HL-60 (cell line): ENCODE results near the gene ROBO4.

ENCODE experiments used
- DNase-seq, 2 experiments: peaks; one replicate each; pipeline ENCODE4 v3.0.0-alpha.2; 2010 to 2020; ENCODE audit warnings: low read depth in 1 of 2, low spot score in 1 of 2
- H3K27ac ChIP-seq: fragments of 250-450 bp; sonication (Bioruptor Pico); replicated peaks from 2 replicates; pipeline ENCODE4 v1.5.1; 2020; ENCODE audit warnings: mild to moderate bottlenecking, moderate library complexity
- H3K27me3 ChIP-seq: fragments of 250-450 bp; sonication (Bioruptor Pico); 2 replicates; pipeline ENCODE4 v1.5.1; 2021; ENCODE audit warnings: mild to moderate bottlenecking, moderate library complexity; ENCODE audit not compliant: insufficient read depth, poor library complexity, severe bottlenecking
- H3K4me3 ChIP-seq: replicated peaks from 2 replicates; pipeline ENCODE4 v1.5.1; 2011; ENCODE audit warnings: mild to moderate bottlenecking, control low read depth, low read length; ENCODE audit not compliant: insufficient read depth
- CTCF ChIP-seq: IDR thresholded peaks from one replicate; pipeline ENCODE4 v1.5.1; 2011; ENCODE audit warnings: low read length, control low read depth, inconsistent platforms; ENCODE audit not compliant: insufficient read depth
- GABPA ChIP-seq: IDR thresholded peaks from 2 replicates; pipeline ENCODE4 v1.6.1; 2012; ENCODE audit warnings: low read depth
- POLR2AphosphoS5 ChIP-seq: IDR thresholded peaks from 2 replicates; pipeline ENCODE4 v1.6.1; 2012; ENCODE audit warnings: low read depth
- REST ChIP-seq: IDR thresholded peaks from 2 replicates; pipeline ENCODE4 v1.6.1; 2012; ENCODE audit warnings: low read depth; ENCODE audit not compliant: insufficient replicate concordance
- SPI1 ChIP-seq: IDR thresholded peaks from 2 replicates; pipeline ENCODE4 v1.6.1; 2012; ENCODE audit warnings: low read depth, mild to moderate bottlenecking, borderline replicate concordance

Gene ROBO4

GRCh38 chr11:124922831-124923230 is 25.2 kb upstream of the ROBO4 start:
- no peak overlapping the region for H3K4me3 ChIP-seq
- TF ChIP-seq SPI1 (no peak), POLR2AphosphoS5 (no peak), REST (no peak), CTCF (no peak), GABPA (no peak)
- no peaks in the 10 kb centered on the region for H3K27me3 ChIP-seq
- H3K27ac ChIP-seq = no peak overlapping the region
- no peak for DNase-seq

GRCh38 chr11:124920870-124921609 is 23.4 kb upstream of the ROBO4 start:
- H3K4me3 ChIP-seq = no peak overlapping the region
- TF ChIP-seq SPI1 (no peak), POLR2AphosphoS5 (no peak), CTCF (no peak)
- DNase-seq = peak in 1 of 2 experiments; percentile 21
- H3K27ac ChIP-seq = no peak overlapping the region
- H3K27me3 ChIP-seq = no peaks in the 10 kb centered on the region

GRCh38 chr11:124920356-124920755 is 22.7 kb upstream of the ROBO4 start:
- H3K4me3 ChIP-seq = no peak overlapping the region
- H3K27me3 ChIP-seq = no peaks in the 10 kb centered on the region
- DNase-seq = no peak
- TF ChIP-seq GABPA (no peak), REST (no peak), CTCF (no peak), SPI1 (no peak), POLR2AphosphoS5 (no peak)
- no peak overlapping the region for H3K27ac ChIP-seq

GRCh38 chr11:124919898-124920297 is 22.2 kb upstream of the ROBO4 start:
- DNase-seq = no peak
- Histone ChIP-seq H3K27me3 (no peaks in the 10 kb centered on the region), H3K27ac (no peak overlapping the region), H3K4me3 (no peak overlapping the region)
- no peak for TF ChIP-seq REST
- no peak; the same call in 1 of the 2 replicates for TF ChIP-seq SPI1
- no peak for TF ChIP-seq GABPA
- no peak for TF ChIP-seq CTCF
- no peak for TF ChIP-seq POLR2AphosphoS5
